Ovary (tissue), 9 donors: ENCODE measurements around the gene RAP1GAP2. TPM values are rescaled to one million over a fixed set of nuclear protein-coding genes. Genes with fewer than 3 reads are reported as not detected.

Source experiments
- DNase-seq, 5 donors: peaks; one replicate each; pipeline ENCODE4 v3.0.0-alpha.2; 2019 to 2020
- H3K27ac ChIP-seq, 2 donors: fragments of 200-600 bp; one replicate each; pipeline versions ENCODE4 v1.5.1 to v1.8.0; 2019 to 2022
- H3K27me3 ChIP-seq: fragments of 200-600 bp; one replicate; pipeline ENCODE4 v1.8.0; 2022
- H3K36me3 ChIP-seq: fragments of 200-600 bp; sonication (generic); one replicate; pipeline ENCODE4 v1.5.1; 2019
- H3K4me1 ChIP-seq: one replicate; pipeline ENCODE4 v1.8.1; 2013; ENCODE audit warnings: mild to moderate bottlenecking, moderate library complexity; ENCODE audit not compliant: insufficient read depth
- H3K4me3 ChIP-seq: fragments of 200-600 bp; sonication (generic); one replicate; pipeline ENCODE4 v1.5.1; 2017
- H3K9me3 ChIP-seq, 2 donors: fragments of 200-600 bp in 1 of 2; sonication (generic) in 1 of 2; one replicate each; pipeline versions ENCODE4 v1.5.1 to v1.8.1; 2013 to 2019; ENCODE audit warnings: mild to moderate bottlenecking in 1 of 2, moderate library complexity in 1 of 2
- EP300 ChIP-seq: sonication (generic); formaldehyde crosslinking; IDR thresholded peaks from one replicate; pipeline ENCODE4 v1.6.1; 2017; ENCODE audit warnings: antibody characterized with exemption
- POLR2A ChIP-seq: fragments of 450-650 bp; IDR thresholded peaks from one replicate; pipeline ENCODE4 v1.6.1; 2017; ENCODE audit warnings: antibody characterized with exemption, mild to moderate bottlenecking, moderate library complexity
- WGBS, 3 donors: extraction: QIAGEN DNeasy Blood & Tissue Kit in 1 of 3; methylation state at CpG; one replicate each; pipeline versions ENCODE4 v1.1.5 to v1.1.7; 2013 to 2017; 5-methylcytosine and 5-hydroxymethylcytosine counted together
- intact Hi-C, 4 donors: fragments of 100-400 bp; cut with DNase I; formaldehyde crosslinking; loops; one replicate each; pipeline versions ENCODE4 v1.11.0 to v1.15.1; 2022 to 2023
- polyA plus RNA-seq, 2 donors: library from polyadenylated mRNA; stranded (reverse); fragments of 200-250 nt in 1 of 2; fragments of 350-450 nt in 1 of 2; fragmentation: Illumina TruSeq in 1 of 2; extraction: RNeasy Lipid Tissue Mini Kit (QIAGEN cat#74804) in 1 of 2; gene quantifications; one replicate each; pipeline ENCODE4 v1.2.3, GENCODE V29; 2013 to 2014
- total RNA-seq, 7 donors: library from RNA; depleted of rRNA in 2 of 7; stranded (reverse); fragments of >200 nt in 2 of 7; fragmentation: NEBNext Ultra II Directional in 3 of 7; extraction: Animal tissue kit (Norgen Biotek cat#: 25700) in 3 of 7; gene quantifications; one replicate each; pipeline versions ENCODE4 v1.1.0 to v1.2.4, GENCODE V29; 2016 to 2023
- TF ChIP-seq, protein P1 (sequence below), 3 donors: fragments of 450-650 bp in 2 of 3; fragments of 200-600 bp in 1 of 3; IDR thresholded peaks; one replicate each; pipeline versions ENCODE4 v1.5.1 to v1.8.0; 2016 to 2022; ENCODE audit warnings: antibody characterized with exemption in 3 of 3, mild to moderate bottlenecking in 1 of 3
- donor health status: DM: no; HTN: no; CAD: no; lungs with moderate emphysema.
- donor health status: DM: no; HTN: no; CAD: no.
- donor health status: Bipolar disorder and iron deficiency.
- donor health status: DM: yes; HTN: yes; CAD: no.
- donor health status: DM: no; HTN: no; CAD: no.
- donor health status: DM: yes; HTN: yes; CAD: no.

Gene RAP1GAP2
- total and polyA plus RNA-seq, 9 donors: 4.3 to 15.4 (median 12.3) TPM

DNA sequence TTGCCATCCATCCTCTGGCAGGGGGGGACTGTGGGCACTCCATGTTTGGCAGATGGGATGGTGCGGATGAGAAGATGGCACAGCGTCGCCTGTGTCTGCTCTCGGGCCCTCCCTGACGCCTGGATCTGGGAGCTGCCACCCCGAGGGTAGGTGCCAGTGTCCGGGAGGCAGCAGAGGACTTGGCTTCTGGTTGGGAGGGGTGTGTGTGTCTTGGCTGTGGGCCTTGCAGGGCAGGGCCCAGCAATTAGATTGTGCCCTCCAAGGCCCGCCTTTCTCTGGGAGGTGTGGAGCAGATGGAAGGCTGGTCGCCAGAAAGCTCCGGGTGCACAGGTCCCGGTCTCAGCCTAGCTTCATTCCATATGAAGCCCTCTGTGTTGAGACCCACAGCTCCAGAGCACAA, 1.4 kb downstream of the RAP1GAP2 start:
- TF ChIP-seq EP300 (no peak), POLR2A (no peak)
- TF ChIP-seq, protein P1, sequence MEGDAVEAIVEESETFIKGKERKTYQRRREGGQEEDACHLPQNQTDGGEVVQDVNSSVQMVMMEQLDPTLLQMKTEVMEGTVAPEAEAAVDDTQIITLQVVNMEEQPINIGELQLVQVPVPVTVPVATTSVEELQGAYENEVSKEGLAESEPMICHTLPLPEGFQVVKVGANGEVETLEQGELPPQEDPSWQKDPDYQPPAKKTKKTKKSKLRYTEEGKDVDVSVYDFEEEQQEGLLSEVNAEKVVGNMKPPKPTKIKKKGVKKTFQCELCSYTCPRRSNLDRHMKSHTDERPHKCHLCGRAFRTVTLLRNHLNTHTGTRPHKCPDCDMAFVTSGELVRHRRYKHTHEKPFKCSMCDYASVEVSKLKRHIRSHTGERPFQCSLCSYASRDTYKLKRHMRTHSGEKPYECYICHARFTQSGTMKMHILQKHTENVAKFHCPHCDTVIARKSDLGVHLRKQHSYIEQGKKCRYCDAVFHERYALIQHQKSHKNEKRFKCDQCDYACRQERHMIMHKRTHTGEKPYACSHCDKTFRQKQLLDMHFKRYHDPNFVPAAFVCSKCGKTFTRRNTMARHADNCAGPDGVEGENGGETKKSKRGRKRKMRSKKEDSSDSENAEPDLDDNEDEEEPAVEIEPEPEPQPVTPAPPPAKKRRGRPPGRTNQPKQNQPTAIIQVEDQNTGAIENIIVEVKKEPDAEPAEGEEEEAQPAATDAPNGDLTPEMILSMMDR (IDR thresholded peaks at IDR 0.05): no peak
- H3K4me1 ChIP-seq: no peaks in the 10 kb centered on the region
- no peaks in the 10 kb centered on the region for H3K9me3 ChIP-seq
- no peak overlapping the region for H3K27ac ChIP-seq
- DNase-seq: no peak
- no peaks in the 10 kb centered on the region for H3K27me3 ChIP-seq
- H3K4me3 ChIP-seq: no peak overlapping the region
- intact Hi-C loops: no loop called here
- no peaks in the 10 kb centered on the region for H3K36me3 ChIP-seq
- 65 to 74% (median 70%) methylated on average over 11 of the region's 11 CpGs for WGBS, 3 donors

DNA sequence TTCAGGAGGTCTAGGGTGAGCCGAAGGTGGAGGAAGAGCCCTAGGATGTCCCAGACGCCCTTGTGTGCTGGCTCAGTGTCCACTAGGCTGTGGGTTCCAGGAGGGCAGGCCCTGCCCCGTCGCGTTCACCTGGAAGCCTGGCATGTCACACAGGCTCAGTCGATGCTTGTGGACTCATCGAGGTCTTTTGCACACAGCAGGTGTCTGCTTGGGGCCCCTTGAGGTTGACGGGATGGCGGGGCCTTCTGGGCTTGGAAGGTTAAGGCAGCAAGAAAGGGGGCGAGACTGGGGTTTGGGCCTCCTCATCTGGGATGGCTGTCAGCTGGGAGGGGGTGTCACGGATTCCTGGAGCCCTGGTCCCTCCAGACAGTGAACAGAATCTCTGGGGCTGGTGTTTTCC, 1.9 kb downstream of the RAP1GAP2 start:
- Histone ChIP-seq H3K36me3 (no peaks in the 10 kb centered on the region), H3K27ac (no peak overlapping the region), H3K9me3 (no peaks in the 10 kb centered on the region), H3K27me3 (no peaks in the 10 kb centered on the region), H3K4me1 (no peaks in the 10 kb centered on the region), H3K4me3 (no peak overlapping the region)
- 78 to 80% (median 79%) methylated on average over 11 of the region's 11 CpGs for WGBS, 3 donors
- TF ChIP-seq, protein P1 (IDR thresholded peaks at IDR 0.05): no peak
- TF ChIP-seq POLR2A (no peak), EP300 (no peak)
- no peak for DNase-seq
- intact Hi-C loops: no loop called here

DNA sequence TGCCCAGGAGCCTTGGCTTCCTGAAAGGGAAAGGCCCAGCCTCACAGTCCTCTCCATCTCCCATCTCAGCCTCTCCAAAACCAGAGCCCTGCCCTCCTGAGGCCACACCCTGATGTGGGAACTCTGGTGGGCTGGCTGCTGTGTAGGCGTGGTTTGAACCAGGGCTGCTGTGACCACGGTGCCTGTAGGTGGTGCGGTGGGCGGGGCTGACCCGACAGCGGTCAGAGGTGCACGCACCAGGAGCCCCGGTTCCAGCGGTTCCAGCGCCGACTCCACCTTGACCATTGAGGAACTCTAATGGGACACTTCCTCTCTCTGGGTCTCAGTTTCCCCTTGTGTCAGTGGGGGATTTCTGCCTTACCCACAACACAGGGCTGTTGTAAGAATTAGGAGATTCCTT, 2.4 kb downstream of the RAP1GAP2 start:
- DNase-seq: no peak
- H3K27me3 ChIP-seq: no peaks in the 10 kb centered on the region

GRCh38 chr17:2799653-2800052, 3.4 kb downstream of the RAP1GAP2 start:
- intact Hi-C loops: no loop called here
- no peak for TF ChIP-seq EP300
- TF ChIP-seq POLR2A: no peak
- TF ChIP-seq, protein P1 (IDR thresholded peaks at IDR 0.05): no peak
- Histone ChIP-seq H3K27ac (no peak overlapping the region), H3K4me3 (no peak overlapping the region), H3K27me3 (no peaks in the 10 kb centered on the region), H3K36me3 (no peaks in the 10 kb centered on the region), H3K9me3 (no peaks in the 10 kb centered on the region), H3K4me1 (no peaks in the 10 kb centered on the region)
- no peak for DNase-seq
- WGBS, 3 donors: 82 to 87% (median 86%) methylated on average over 6 to 7 of the region's 7 CpGs

More for the DNA sequence above, 2.4 kb downstream of the RAP1GAP2 start:
- Histone ChIP-seq H3K9me3 (no peaks in the 10 kb centered on the region), H3K27ac (no peak overlapping the region), H3K36me3 (no peaks in the 10 kb centered on the region), H3K4me1 (no peaks in the 10 kb centered on the region), H3K4me3 (no peak overlapping the region)
- intact Hi-C loops: no loop called here
- TF ChIP-seq, protein P1 (IDR thresholded peaks at IDR 0.05): no peak
- TF ChIP-seq POLR2A (no peak), EP300 (no peak)
- WGBS, 3 donors: 31 to 46% (median 33%) methylated on average over 9 to 11 of the region's 11 CpGs

DNA sequence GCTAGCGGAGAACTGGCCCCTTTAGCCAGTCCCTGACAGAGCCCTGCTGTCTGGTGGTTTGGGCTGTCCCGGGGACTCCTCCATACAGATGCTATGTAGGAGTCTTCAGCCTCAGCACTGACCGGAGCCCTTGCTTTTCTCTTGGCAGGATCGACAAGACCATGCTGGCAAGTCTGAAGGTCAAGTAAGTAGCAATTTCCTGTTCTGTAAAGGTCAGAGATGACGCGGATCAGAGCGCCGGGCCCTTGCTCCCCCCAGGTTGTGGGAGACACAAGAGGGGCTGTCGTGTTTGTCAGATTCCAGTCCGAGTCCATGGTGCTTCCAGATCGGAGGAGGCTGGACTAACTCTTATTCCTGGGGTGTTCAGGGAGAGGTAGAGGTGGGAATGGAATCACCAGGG, 4.1 kb downstream of the RAP1GAP2 start:
- no peak overlapping the region for H3K4me3 ChIP-seq
- no peaks in the 10 kb centered on the region for H3K36me3 ChIP-seq
- H3K27me3 ChIP-seq: no peaks in the 10 kb centered on the region
- H3K27ac ChIP-seq: no peak overlapping the region
- TF ChIP-seq, protein P1 (IDR thresholded peaks at IDR 0.05): no peak
- TF ChIP-seq POLR2A (no peak), EP300 (no peak)
- intact Hi-C loops: no loop called here
- DNase-seq: no peak
- H3K4me1 ChIP-seq: no peaks in the 10 kb centered on the region
- no peaks in the 10 kb centered on the region for H3K9me3 ChIP-seq
- WGBS, 3 donors: 14 to 22% (median 16%) methylated on average over 11 of the region's 11 CpGs
